KOPT-K1 (cell line): ENCODE results near the gene KRT76.

ENCODE experiments used
- H3K27ac ChIP-seq: fragments of 200-600 bp; sonication (generic); 2 replicates; pipeline ENCODE4 v1.5.1; 2016; ENCODE audit warnings: antibody characterized with exemption, mild to moderate bottlenecking, low read depth, low read length; ENCODE audit not compliant: poor library complexity, severe bottlenecking
- H3K36me3 ChIP-seq: fragments of 200-600 bp; sonication (generic); 2 replicates; pipeline ENCODE4 v1.5.1; 2017; ENCODE audit warnings: antibody characterized with exemption, mild to moderate bottlenecking, low read length, moderate library complexity; ENCODE audit not compliant: insufficient read depth
- H3K9me3 ChIP-seq: fragments of 200-600 bp; sonication (generic); 2 replicates; pipeline ENCODE4 v1.5.1; 2017; ENCODE audit warnings: antibody characterized with exemption, low read length, mild to moderate bottlenecking; ENCODE audit not compliant: insufficient read depth, poor library complexity, severe bottlenecking

KRT76 gene

DNA sequence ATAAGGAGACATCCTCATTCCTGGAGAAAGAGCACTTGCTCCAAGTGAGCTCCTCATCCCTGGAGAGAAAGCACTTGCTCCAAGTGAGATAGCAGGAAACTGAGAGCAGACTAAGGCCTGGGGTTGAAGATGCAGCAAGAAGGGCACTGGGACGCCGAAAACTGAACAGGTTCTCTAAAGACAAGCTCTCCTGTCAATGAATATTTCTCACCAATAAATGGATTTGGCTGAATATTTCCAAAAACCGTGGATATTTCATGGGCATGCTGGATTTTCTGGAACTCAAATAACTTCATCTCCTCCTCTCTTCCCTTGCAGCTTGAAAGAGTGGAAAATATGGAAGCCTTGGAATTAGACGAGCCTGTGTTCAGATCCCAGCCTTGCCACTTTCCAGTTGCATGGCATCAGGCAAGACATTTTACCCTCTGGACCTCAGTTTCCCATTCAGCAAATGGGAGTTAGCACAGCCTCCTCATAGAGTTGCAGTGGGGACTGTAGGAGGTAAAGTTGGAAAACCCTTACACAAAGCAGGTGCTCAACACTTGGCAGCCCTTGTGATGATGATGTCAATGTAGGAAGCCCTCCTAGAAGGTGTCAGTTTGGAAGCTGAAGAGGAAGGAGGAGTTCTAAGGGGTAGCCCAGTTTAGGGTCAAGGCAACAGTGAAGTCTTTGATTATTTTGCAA lies 4.4 kb upstream of the KRT76 start:
- Histone ChIP-seq H3K9me3 (no peaks in the 10 kb centered on the region), H3K27ac (no peak overlapping the region), H3K36me3 (no peaks in the 10 kb centered on the region)

GRCh38 chr12:52779914-52780313 lies 2.8 kb upstream of the KRT76 start:
- no peak overlapping the region for H3K27ac ChIP-seq
- no peaks in the 10 kb centered on the region for H3K36me3 ChIP-seq
- no peaks in the 10 kb centered on the region for H3K9me3 ChIP-seq

GRCh38 chr12:52778833-52779232 lies 1.7 kb upstream of the KRT76 start:
- H3K9me3 ChIP-seq: no peaks in the 10 kb centered on the region
- H3K36me3 ChIP-seq: no peaks in the 10 kb centered on the region
- H3K27ac ChIP-seq: no peak overlapping the region

- H3K27ac ChIP-seq: no peak overlapping the region
Measured at GRCh38 chr12:52777566-52777965, 421 bp upstream of the KRT76 start.

DNA sequence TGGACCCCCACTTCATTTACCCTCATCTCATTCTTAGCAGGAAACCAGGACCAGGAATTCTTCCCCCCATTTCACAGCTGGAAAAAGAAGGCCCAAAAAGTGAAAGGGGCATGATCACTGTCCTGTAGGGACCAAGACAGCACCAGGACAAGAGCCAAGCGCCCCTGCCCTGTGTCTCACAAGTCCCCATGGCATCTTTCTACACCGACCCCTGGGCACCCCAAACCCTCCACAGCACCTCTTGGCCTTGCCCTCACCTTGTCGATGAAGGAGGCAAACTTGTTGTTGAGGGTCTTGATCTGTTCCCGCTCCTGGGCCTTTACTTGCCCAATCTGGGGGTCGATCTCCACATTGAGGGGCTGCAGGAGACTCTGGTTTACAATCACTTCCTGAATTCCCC lies 710 bp downstream of the KRT76 start:
- H3K27ac ChIP-seq: no peak overlapping the region
- H3K9me3 ChIP-seq: no peaks in the 10 kb centered on the region
- H3K36me3 ChIP-seq: no peaks in the 10 kb centered on the region

More at GRCh38 chr12:52777566-52777965, 421 bp upstream of the KRT76 start:
- no peaks in the 10 kb centered on the region for H3K36me3 ChIP-seq
- H3K9me3 ChIP-seq: no peaks in the 10 kb centered on the region

GRCh38 chr12:52774629-52775250 lies 2.4 kb downstream of the KRT76 start:
- H3K9me3 ChIP-seq: no peaks in the 10 kb centered on the region
- no peaks in the 10 kb centered on the region for H3K36me3 ChIP-seq
- no peak overlapping the region for H3K27ac ChIP-seq

GRCh38 chr12:52772772-52773171 lies 4.4 kb downstream of the KRT76 start:
- no peaks in the 10 kb centered on the region for H3K9me3 ChIP-seq
- no peak overlapping the region for H3K27ac ChIP-seq
- H3K36me3 ChIP-seq: no peaks in the 10 kb centered on the region

GRCh38 chr12:52772188-52772587 lies 5.0 kb downstream of the KRT76 start:
- no peak overlapping the region for H3K27ac ChIP-seq
- no peaks in the 10 kb centered on the region for H3K9me3 ChIP-seq
- no peaks in the 10 kb centered on the region for H3K36me3 ChIP-seq

- H3K27ac ChIP-seq: no peak overlapping the region
- H3K9me3 ChIP-seq: no peaks in the 10 kb centered on the region
- no peaks in the 10 kb centered on the region for H3K36me3 ChIP-seq
Measured at GRCh38 chr12:52771505-52771904, 5.6 kb downstream of the KRT76 start.

GRCh38 chr12:52771088-52771487 lies 6.1 kb downstream of the KRT76 start:
- H3K27ac ChIP-seq: no peak overlapping the region
- no peaks in the 10 kb centered on the region for H3K36me3 ChIP-seq
- no peaks in the 10 kb centered on the region for H3K9me3 ChIP-seq

GRCh38 chr12:52769946-52770345 lies 7.2 kb downstream of the KRT76 start:
- Histone ChIP-seq H3K27ac (no peak overlapping the region), H3K36me3 (no peaks in the 10 kb centered on the region)

GRCh38 chr12:52769354-52769753 lies 7.8 kb downstream of the KRT76 start:
- H3K27ac ChIP-seq: no peak overlapping the region
- no peaks in the 10 kb centered on the region for H3K36me3 ChIP-seq
- no peaks in the 10 kb centered on the region for H3K9me3 ChIP-seq

More at GRCh38 chr12:52769946-52770345, 7.2 kb downstream of the KRT76 start:
- H3K9me3 ChIP-seq: no peaks in the 10 kb centered on the region

DNA sequence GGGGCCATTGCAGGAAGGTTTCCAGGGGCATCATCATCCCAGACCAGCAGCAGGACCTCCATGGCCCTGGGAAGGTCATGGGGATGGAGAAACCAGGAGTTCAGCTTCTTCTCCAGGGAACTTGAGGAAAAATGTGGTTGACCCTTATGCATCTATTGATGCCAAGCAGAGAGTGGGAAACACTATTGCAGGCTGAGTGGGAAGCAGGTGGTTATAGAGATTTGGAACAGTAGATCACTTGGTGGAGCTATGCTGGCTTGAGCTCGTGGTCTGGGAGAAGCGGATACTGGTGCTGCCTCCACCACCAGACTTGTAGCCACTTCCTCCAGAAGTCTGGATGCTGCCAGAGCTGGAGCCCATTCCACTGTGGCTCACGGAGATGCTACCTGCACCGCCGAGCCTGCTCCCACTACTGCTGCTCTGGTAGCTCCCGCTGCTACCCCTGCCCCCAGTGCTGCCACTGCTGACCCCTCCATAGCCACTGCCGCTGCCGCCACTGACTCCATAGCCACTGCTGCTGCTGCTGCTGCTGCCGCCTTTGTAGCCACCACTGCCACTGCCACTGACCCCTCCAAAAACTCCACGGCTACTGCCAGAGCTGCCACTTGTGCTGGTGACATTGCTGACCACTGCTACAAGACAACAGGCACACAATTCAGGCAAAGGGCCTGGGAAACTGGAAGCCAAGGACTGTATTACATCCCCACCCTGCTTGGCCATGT lies 8.5 kb downstream of the KRT76 start:
- Histone ChIP-seq H3K27ac (no peak overlapping the region), H3K9me3 (no peaks in the 10 kb centered on the region), H3K36me3 (no peaks in the 10 kb centered on the region)

- Histone ChIP-seq H3K27ac (no peak overlapping the region), H3K9me3 (no peaks in the 10 kb centered on the region), H3K36me3 (no peaks in the 10 kb centered on the region)
Measured at GRCh38 chr12:52767427-52767826, 9.7 kb downstream of the KRT76 start.

- no peak overlapping the region for H3K27ac ChIP-seq
- peaks cover 2% of the 10 kb centered on the region for H3K9me3 ChIP-seq
- no peaks in the 10 kb centered on the region for H3K36me3 ChIP-seq
Measured at GRCh38 chr12:52767020-52767379, 10.1 kb downstream of the KRT76 start.
